ENCODE results near the gene RPS21. TPM values are rescaled to one million over a fixed set of nuclear protein-coding genes. Genes with fewer than 3 reads are reported as not detected.
"Not testable (repeated sequence)": the region's sequence is repeated elsewhere in the genome, so short reads cannot be mapped to it uniquely, and the experiment has no call there.

The RPS21 gene
- total RNA-seq, 1 donor from 2014 or later = 2,109 TPM

DNA sequence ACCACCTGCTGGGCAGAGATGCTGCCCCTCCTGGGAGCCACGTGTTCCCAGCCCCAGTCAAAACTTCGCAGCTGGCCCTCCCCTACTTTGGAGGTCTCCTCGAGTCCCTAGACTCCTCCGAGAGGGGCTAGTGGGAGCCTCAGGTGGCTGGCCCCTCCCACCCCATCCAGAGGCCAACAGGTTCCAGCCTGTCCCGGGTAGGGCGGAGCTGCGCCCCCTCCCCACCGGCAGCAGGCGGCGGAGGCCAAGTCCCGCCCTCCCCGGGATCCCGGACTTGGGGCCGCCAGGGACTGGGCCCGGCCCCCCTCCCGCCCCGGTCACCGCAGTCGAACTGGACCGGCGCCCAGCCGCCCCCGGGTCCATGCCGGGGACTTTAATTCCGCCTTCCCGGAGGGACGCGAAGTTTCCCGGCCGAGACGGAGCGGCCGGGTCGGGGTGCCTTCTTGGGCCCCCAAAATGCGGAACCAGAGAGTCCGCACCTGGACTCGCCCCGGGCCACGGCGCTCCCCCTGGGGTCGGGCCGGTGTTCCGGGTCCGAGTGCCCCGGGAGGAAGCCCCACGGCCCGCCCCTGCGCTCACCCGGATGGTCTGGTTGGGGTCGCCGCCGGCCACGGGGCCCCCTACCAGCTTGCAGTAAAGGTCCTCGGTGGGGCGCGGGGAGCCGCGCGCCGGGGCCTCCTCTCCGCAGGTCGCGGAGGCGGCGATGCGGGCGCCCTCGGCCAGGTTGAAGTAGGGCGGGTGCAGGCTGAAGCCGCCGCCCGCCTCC lies 20.4 kb upstream of the RPS21 start:
- Mint-ChIP-seq H3K27me3 (peaks cover 25% of the 10 kb centered on the region), H3K4me3 (no peak overlapping the region), H3K9me3 (no peaks in the 10 kb centered on the region), H3K27ac (no peak overlapping the region), H3K4me1 (peaks cover 3% of the 10 kb centered on the region), H3K36me3 (ENCODE audit: low read depth) (no peaks in the 10 kb centered on the region)
- intact Hi-C loops (cut with micrococcal nuclease) = loop anchor here (5.0 kb wide), 1 partner anchor 64 kb away; the partner anchor contains the start of gene ADRM1
- DNase-seq = no peak

DNA sequence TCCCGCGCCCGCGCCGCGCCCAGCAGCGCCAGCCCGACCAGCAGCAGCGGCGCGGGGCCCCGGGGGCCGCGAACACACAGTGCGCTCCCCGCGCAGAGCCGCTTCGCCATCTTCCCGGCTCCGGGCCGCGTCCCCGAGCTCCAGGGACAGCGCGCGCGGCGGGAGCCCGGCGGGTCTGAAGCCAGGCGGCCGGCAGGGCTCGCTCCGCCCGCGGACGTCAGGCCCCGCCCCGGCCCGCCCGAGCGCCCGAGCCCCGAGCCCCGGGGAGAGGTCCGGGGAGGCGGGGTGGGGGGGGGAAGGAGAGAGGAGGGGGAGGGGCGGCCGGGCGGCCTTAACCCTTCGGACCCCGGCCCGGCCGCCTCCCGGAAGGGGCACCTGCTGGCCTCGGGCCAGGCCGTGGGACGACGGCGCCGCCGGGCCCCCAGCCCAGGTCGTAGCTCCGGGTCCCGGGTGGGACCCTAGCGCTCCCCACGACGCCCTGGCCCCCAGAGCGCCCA lies 19.7 kb upstream of the RPS21 start, which contains the start of gene LAMA5:
TSS of gene LAMA5 (minus strand) at position 177 of the 497 bp plus-strand sequence. CDS start at position 110, 67 bp downstream.
- no peak within 1 kb of the TSS for H3K27ac Mint-ChIP-seq
- H3K36me3 Mint-ChIP-seq (ENCODE audit: low read depth) = no peaks in the 10 kb centered on the region
- peak; percentile 73 for DNase-seq
- H3K9me3 Mint-ChIP-seq = no peaks in the 10 kb centered on the region
- H3K27me3 Mint-ChIP-seq = peaks cover 25% of the 10 kb centered on the region
- peaks cover 3% of the 10 kb centered on the region for H3K4me1 Mint-ChIP-seq
- peak within 1 kb of the TSS; percentile 62 for H3K4me3 Mint-ChIP-seq
- intact Hi-C loops (cut with micrococcal nuclease) = loop anchor here (5.0 kb wide), 1 partner anchor 65 kb away; the partner anchor contains the start of gene ADRM1

DNA sequence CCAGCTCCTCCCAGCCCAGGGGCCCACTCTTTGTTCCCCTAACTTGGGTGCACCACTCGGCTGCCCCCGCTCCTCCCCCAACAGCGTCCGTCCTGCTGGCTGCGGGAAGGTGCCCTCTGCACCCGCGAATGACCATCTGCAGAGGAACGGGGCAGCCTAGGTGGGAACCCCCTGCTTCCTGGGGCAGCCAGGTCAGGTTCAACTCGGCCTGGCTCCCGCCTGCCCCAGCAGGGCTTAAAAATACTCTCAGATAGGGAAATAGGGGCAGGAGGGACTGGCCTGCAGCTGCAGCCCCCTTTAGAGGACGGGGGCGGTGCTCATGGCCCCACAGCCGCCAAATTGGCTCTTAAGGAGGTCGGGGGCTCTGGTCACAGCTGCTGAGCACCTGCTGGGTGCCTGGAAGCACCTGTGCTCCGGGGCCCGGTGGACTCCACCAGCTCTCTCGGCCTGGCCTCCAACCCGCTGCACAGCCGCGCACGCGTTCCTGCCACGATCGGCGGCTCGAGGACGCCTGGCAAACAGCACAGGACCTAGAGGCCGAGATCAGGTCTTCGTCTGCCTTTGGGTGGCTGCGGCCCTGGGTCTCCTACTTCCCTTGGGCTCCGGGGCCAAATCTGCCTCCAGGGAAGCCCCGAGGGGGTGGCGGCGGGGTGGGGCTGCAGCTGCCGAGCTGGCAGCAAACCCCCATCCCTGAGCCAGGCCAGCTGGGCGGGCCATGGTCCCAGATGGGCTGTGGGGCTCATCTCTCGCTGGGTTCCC lies 19.1 kb upstream of the RPS21 start:
- Mint-ChIP-seq H3K36me3 (ENCODE audit: low read depth) (no peaks in the 10 kb centered on the region), H3K27me3 (peaks cover 26% of the 10 kb centered on the region), H3K4me1 (peaks cover 3% of the 10 kb centered on the region), H3K4me3 (peak overlapping the region; percentile 62), H3K27ac (no peak overlapping the region), H3K9me3 (no peaks in the 10 kb centered on the region)
- intact Hi-C loops (cut with micrococcal nuclease) = loop anchor here (5.0 kb wide), 1 partner anchor 66 kb away; the partner anchor contains the start of gene ADRM1
- peak; percentile 71 for DNase-seq

DNA sequence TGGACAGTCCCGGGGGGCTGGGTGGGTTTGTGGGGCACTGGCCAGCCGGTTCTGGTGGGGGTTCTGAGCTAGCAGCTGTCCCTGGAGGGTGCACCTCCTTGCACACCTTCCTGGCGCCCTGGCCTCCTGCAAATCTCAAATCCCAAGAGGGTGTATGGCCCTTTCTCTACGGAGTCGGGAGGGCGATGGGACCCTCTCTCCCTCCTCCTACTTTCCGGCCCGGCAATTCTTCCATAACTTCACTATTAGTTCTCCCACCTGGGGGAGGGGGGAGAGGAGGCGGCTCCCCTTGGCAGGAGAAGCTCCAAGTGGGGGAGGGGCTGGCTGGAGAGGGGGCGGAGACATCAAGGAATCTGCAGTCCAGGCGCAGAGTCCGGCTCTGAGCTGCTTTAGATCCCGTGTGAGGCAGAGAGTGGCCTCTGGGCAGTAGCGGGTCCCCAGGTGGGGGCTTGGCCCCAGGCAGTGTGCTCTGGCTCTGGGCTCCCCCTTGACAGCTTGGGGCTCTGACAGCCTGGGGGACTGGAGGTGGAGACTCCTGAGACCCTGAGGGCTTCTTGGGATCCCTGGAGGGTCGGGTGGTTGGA lies 18.4 kb upstream of the RPS21 start:
- Mint-ChIP-seq H3K27me3 (peaks cover 27% of the 10 kb centered on the region), H3K4me3 (no peak overlapping the region), H3K36me3 (ENCODE audit: low read depth) (no peaks in the 10 kb centered on the region), H3K9me3 (no peaks in the 10 kb centered on the region), H3K4me1 (peaks cover 3% of the 10 kb centered on the region), H3K27ac (no peak overlapping the region)
- intact Hi-C loops (cut with micrococcal nuclease) = loop anchor here (5.0 kb wide), 1 partner anchor 66 kb away; the partner anchor contains the start of gene ADRM1
- no peak for DNase-seq

DNA sequence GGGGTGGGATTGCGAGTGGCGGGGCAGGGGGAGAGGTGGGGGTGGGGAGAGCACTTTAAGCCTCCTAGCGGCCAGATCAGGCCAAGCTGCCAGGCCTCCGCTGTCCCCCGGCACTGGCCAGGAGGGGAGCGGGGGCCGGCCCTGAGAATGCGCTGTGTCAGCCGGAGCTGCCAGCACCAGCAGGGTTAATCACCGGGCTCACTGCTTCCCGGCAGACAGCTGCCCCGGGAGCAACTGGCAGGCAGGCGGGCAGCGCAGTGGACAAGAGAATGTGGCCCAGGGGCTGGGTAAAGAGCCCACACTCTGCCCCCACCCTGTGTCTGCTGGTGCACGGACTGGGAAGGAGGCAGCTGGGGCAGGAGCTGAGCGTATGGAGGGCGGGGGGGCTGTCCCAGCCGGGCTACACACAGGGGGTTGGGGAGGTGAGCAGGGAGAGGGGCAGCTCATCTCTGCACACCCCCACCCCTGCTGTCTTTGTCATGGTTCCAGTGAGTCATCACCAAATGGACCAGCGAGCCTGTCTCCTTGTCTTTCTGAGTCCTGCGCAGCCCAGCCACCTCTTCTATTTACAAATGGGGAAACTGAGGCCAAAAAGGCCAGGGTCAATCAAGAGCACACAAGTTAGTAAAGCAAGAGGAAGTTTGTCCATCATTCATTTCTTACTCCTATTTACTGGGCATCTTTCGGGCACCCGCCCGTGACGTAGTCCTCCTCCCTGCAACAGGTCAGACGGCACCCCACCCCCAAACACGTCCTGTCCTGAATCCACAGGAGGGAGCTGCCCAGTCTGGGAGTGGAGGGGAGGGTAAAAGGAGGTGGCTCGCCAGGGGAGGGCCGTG lies 17.7 kb upstream of the RPS21 start:
- Mint-ChIP-seq H3K4me1 (peaks cover 3% of the 10 kb centered on the region), H3K27me3 (peaks cover 29% of the 10 kb centered on the region), H3K27ac (no peak overlapping the region), H3K9me3 (no peaks in the 10 kb centered on the region), H3K4me3 (no peak overlapping the region), H3K36me3 (ENCODE audit: low read depth) (no peaks in the 10 kb centered on the region)
- no peak for DNase-seq
- intact Hi-C loops (cut with micrococcal nuclease) = loop anchor here (5.0 kb wide), 1 partner anchor 67 kb away; the partner anchor contains the start of gene ADRM1

DNA sequence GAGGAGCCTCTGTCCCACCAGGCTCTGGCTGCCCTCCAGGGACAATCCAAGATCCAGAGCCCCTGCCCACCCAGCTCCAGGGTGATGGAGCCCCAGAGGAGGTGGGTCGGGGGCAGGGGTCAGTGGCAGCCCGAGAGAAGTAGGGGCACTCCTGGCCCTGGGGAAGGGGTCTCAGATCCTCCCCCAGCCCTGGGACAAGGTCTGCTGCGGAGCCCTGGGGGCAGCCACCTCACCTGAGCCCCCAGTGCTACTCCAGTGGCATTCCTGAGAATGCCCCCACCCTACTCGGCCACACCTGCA lies 17.1 kb upstream of the RPS21 start:
- Mint-ChIP-seq H3K27ac (no peak overlapping the region), H3K4me3 (no peak overlapping the region), H3K27me3 (peaks cover 29% of the 10 kb centered on the region), H3K9me3 (no peaks in the 10 kb centered on the region), H3K4me1 (peaks cover 3% of the 10 kb centered on the region), H3K36me3 (ENCODE audit: low read depth) (no peaks in the 10 kb centered on the region)
- DNase-seq = no peak
- intact Hi-C loops (cut with micrococcal nuclease) = loop anchor here (5.0 kb wide), 1 partner anchor 67 kb away; the partner anchor contains the start of gene ADRM1

DNA sequence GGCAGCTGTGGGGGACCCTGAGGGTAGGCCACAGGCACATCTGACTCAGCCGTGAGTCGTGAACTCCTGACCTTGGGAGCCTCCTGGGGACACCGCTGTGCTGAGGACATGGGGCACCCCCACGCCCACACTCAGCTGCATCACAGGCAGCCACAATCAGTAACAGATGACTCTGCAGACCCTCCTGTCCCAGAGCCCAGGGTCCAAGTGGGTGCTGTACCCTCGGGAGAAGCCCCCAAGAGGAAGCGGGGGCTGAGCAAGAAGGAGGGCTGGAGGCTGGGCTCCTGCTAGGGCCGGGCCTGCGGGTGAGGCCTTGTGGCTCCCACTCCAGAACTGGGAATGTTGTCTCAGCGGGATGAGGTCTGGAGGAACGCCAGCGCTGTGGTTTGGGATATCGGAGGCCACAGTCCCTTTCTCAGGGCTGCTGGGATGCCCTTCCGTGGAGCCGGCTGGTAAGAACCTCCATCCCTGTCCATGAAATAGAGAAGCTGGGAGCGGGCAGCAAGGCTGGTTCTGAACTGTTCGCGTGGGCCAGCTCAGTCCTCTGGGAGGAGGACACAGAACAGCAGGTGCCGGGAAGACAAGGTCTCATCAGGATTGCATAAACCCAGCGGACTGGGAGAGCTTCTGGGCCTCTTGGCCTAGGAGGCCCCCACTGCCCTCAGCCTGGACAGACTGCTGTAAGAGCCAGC lies 16.6 kb upstream of the RPS21 start:
- H3K9me3 Mint-ChIP-seq = no peaks in the 10 kb centered on the region
- H3K4me3 Mint-ChIP-seq = no peak overlapping the region
- peaks cover 3% of the 10 kb centered on the region for H3K4me1 Mint-ChIP-seq
- no peak for DNase-seq
- H3K27ac Mint-ChIP-seq = no peak overlapping the region
- intact Hi-C loops (cut with micrococcal nuclease) = no loop called here
- H3K36me3 Mint-ChIP-seq (ENCODE audit: low read depth) = no peaks in the 10 kb centered on the region
- H3K27me3 Mint-ChIP-seq = peaks cover 25% of the 10 kb centered on the region

DNA sequence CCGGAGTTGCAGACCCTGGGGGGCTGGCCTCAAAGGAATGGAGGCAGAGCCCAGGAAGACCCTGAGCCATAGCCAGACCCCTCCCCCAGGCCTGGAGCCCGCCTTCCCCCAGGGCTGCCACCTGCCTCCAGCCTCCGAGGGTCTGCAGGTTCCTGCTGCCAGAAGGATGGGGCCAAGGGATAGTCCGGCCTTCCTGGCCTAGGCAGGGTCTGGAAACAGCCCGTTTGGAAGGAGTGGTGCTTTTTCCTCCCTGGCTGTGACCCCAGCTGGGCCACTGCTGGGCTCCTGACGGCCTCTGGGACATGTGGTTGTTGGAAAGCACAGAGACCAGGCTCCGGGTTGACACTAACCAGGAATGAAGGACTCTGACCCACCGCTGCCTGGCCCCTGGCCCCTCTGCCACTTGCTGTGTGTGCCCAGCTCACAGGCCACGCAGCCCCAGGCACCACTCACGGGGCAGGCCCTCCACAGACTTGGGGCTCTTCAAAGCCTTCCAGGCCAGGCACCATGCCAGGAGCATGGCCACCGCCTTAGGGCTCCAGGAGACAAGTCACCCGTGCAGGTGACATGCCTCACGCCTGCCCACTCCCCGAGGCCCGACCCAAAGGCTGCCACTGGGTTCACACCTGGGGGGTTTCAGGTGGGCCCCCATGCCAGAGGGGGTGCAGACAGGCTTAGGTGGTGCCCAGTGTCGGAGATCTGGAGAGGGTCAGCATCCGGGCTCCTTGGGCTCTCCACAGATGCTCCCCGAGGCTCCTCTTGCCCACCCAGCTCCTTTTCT lies 15.9 kb upstream of the RPS21 start:
- Mint-ChIP-seq H3K27me3 (peaks cover 20% of the 10 kb centered on the region), H3K4me3 (no peak overlapping the region)
- intact Hi-C loops (cut with micrococcal nuclease) = no loop called here

DNA sequence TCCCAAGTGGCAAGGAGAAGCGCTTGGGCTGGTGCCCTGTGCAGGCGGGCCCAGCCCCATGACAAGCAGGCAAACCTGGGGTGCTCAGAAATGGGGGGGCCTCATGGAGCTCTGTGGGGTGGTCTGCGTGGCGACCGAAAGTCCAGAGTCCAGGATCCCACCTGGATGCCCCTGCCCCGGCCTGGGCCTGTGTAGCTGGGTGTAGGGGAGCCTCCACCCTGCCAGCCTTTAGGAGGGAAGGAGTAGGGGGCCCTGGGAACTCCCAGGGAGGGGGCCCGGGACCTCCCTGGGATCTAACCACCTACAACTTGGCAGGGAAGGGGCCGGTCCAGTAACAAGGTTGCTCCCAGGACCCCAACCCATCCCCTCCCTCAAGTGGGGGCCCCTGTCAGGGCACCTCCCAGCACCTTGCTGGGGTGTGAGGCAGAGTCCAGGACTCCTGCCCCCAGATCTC lies 15.3 kb upstream of the RPS21 start:
- Mint-ChIP-seq H3K9me3 (no peaks in the 10 kb centered on the region), H3K27ac (no peak overlapping the region), H3K36me3 (ENCODE audit: low read depth) (no peaks in the 10 kb centered on the region), H3K4me1 (peaks cover 3% of the 10 kb centered on the region), H3K4me3 (no peak overlapping the region), H3K27me3 (peaks cover 20% of the 10 kb centered on the region)
- intact Hi-C loops (cut with micrococcal nuclease) = no loop called here
- DNase-seq = no peak

More for the DNA sequence above, 15.9 kb upstream of the RPS21 start:
- no peak for DNase-seq
- H3K9me3 Mint-ChIP-seq = no peaks in the 10 kb centered on the region
- no peaks in the 10 kb centered on the region for H3K36me3 Mint-ChIP-seq (ENCODE audit: low read depth)
- H3K27ac Mint-ChIP-seq = no peak overlapping the region
- H3K4me1 Mint-ChIP-seq = peaks cover 3% of the 10 kb centered on the region

DNA sequence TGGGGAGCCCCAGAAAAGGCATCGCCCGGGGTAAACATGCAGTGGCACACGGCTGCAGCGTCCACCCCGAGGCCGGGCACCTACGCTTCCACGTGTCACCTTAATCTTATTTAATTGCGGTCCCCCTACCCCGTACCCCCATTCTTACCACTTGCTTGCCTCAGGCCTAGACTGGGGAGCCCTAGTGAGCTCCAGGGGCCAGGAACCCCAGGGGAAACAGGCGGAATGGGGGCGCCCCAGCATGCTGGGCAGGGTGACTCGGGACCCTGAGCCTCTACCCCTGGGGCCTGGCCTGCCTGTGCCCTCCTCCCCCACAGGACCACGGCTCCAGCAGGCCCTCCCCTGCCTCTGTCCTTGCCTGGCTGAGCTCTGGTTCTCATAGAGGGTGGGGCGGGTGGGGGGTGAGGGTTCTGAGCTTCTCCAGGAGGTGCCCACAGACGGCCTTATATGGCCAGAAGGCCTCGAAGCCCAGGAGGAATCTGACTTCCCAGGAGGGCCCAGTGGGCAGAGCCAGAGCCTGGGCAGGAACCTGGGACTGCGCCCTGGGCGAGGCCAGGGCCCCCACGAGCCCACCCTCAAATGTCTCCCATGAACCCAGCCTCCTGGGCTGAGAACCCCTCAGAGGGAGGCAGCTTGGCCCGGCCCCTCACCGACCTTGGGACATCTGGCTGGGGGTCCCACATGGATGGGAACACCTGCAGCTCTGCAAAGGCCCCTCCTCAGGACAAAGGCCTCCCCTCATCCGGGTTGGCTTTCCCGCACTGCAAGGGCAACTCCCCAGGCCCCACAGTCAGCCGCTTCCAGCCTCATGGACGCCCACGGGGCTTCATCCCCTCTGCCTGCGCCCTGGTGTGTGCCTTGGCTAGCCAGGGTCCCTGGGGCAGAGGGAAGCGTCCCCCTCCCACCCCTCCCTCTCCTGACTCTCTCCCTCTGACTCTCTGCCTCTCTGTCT lies 14.6 kb upstream of the RPS21 start:
- H3K27me3 Mint-ChIP-seq = peaks cover 20% of the 10 kb centered on the region
- H3K27ac Mint-ChIP-seq = no peak overlapping the region
- H3K9me3 Mint-ChIP-seq = no peaks in the 10 kb centered on the region
- intact Hi-C loops (cut with micrococcal nuclease) = no loop called here
- DNase-seq = no peak
- H3K36me3 Mint-ChIP-seq (ENCODE audit: low read depth) = no peaks in the 10 kb centered on the region
- peaks cover 3% of the 10 kb centered on the region for H3K4me1 Mint-ChIP-seq
- no peak overlapping the region for H3K4me3 Mint-ChIP-seq

DNA sequence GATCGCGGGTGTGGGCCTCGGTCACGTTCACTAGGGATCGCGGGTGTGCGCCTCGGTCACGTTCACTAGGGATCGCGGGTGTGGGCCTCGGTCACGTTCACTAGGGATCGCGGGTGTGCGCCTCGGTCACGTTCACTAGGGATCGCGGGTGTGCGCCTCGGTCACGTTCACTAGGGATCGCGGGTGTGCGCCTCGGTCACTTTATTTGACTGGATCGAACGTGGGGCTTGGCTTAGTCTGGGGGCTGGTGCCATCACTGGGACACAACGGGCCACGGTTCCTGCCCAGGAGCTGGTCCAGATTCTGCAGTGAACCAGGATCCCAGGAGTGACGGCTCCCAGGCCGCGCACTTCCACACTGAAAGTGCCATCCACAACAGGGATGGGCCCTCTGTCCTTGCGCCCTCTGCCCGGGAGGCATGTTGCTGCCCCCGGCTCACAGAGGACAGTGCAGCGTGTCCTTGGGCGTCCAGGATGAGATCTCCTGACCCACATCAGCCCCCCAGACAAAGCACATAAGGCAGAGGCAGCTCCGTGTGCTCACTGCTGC lies 13.2 kb upstream of the RPS21 start:
- H3K27me3 Mint-ChIP-seq = peaks cover 11% of the 10 kb centered on the region
- DNase-seq; H3K27ac Mint-ChIP-seq; H3K4me1 Mint-ChIP-seq; H3K9me3 Mint-ChIP-seq; H3K36me3 Mint-ChIP-seq (ENCODE audit: low read depth); H3K4me3 Mint-ChIP-seq; intact Hi-C loops (cut with micrococcal nuclease): not testable (repeated sequence)

Data from activated CD4-positive, alpha-beta T cell treated with anti-CD3 and anti-CD28 coated beads, Interleukin-2, amount 10 ng/mL, durations not matched to agents 24 days and 14 days (primary cell).